GM19397 (cell line): ENCODE measurements around the gene CERS4.
A peak's percentile ranks its signal among the peaks of the same experiment; 100 is the strongest.
"Not testable (repeated sequence)": the region's sequence is repeated elsewhere in the genome, so short reads cannot be mapped to it uniquely, and the experiment has no call there.

Experiments
- ATAC-seq: cut with Tn5 transposase; IDR thresholded peaks from one replicate; pipeline ENCODE4 v1.9.1; 2021; ENCODE audit warnings: mild to moderate bottlenecking, moderate library complexity; ENCODE audit not compliant: unreplicated experiment

CERS4 gene

DNA sequence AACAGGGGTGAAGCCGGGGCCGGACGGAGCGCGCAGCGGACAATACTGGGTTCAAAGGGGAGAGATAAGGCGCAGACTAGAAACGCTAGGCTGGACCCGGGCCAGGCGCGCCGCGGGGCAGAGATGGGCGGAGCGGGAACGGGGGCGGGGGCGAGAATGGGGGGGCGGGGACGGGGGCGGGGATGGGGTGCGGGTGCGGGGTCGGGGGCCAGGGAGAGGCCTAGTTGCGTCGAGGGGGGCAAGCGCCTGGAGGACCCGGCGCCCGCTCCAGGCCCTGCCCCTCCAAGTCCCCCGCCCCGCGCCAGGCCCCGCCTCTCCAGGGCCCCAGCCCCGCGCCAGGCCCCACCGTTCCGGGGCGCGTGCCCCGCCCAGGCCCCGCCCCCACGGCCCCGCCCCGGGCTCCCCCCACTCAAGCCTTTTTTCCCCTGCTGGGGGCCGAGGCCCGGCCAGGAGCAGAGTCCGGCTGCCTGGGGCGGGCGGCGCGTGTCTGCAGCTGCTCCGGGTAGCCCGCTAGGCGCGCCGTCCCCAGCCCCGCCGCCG, at the start of gene CERS4:
Gene CERS4, plus strand, starts transcription at position 449 of the 540 bp plus-strand sequence. CDS start 41,707 bp downstream, outside the sequence.
- ATAC-seq, result peak; percentile 67

GRCh38 chr19:8161135-8161646, 48.0 kb upstream of the CERS4 start:
- ATAC-seq, result no peak

DNA sequence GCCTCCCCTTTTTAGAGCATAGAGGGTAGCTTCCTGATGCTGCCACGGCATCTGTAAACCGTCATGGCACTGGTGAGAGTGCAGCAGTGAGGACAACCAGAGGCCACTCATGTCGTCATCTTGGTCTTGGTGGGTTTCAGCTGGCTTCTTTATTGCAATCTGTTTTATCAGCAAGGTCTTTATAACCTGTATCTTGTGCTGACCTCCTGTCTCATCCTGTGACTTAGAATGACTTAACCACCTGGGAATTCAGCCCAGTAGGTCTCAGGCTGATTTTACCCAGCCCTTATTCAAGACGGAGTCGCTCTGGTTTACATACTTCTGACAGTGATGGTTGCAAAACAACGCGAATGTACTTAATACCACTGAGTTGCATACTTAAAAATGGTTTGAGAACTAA, 45.4 kb upstream of the CERS4 start:
- ATAC-seq, result no peak

DNA sequence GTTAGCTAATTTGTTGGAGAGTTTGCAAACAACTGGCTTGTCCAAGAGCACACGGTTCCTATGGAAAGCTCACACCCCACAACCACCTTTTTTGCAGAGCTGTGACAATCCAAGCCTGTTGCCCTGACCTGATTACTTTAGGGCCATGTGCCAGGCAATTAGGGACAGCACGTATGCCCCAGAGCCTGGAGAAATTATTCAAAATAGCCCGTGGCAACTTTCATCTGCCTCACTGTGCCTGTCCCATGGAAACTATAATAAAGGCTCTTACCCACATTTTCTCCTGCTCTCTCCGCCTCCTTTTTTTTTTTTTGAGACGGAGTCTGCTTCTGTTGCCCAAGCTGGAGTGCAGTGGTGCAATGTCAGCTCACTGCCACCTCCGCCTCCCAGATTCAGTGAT, 41.2 kb upstream of the CERS4 start:
- ATAC-seq, result no peak

- ATAC-seq, result no peak
Measured at GRCh38 chr19:8168537-8168936, 40.6 kb upstream of the CERS4 start.

GRCh38 chr19:8174706-8175105, 34.5 kb upstream of the CERS4 start:
- no peak for ATAC-seq

DNA sequence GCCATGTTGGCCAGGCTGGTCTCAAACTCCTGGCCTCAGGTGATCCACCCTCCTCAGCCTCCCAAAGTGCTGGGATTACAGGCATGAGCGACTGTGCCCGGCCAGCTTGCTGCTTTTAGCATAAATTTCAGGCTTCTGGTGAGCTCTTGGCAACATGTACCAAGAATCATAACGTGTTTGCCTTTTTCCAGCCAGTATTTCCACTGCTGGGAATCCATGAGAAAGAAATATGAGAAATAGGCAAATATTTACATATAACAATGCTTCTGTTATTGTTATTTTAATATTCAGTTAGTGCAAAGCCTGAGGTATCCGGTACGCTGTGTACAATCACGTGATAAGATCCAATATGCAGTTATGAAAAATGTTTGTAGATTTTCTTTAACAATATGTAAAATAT, 29.2 kb upstream of the CERS4 start:
- ATAC-seq, result no peak

DNA sequence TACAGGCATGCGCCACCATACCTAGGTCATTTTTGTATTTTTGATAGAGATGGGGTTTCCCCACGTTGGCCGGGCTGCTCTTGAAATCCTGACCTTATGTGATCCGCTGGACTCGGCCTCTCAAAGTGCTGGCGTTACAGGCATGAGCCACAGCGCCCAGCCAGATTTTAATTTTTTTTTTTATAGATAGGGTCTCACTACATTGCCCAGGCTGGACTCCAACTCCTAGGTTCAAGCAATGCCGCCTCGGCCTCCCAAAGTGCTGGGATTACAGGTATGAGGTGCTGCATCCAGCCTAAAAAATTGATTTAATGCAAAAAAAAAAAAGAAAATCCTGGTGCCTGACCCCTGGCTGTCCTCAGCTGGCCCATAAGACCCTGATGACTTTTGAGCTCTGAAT, 24.9 kb upstream of the CERS4 start:
- no peak for ATAC-seq

DNA sequence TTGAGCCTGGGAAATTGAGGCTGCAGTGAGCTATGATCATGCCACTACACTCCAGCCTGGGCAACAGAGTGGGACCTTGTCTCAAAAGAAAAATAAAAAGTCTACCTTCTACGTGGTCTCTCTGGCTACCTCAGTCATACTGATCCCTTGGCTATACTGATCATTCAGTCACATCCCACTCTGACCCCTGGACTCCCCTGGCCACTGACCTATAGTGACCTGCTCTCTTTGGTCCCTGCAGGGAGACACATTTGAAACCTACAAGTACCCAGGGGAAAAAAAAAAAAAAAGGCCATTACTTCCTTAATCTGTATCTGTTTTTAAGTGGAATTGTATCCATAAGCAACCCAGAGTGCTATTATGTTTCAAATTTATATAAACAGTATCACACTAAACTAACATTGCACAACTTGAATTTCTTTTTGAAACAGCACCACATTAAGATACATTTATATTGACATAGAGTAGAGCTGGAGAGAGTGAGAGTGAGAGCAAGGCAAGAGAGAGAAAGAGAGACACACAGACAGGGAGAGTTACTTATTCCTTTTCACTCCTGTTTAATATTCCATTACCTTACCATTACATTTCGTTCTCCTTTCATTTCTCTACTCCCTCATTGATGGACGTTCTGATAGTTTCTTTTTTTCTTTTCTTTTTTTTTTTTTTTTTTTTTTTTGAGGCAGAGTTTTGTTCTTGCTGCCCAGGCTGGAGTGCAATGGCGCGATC, 23.7 kb upstream of the CERS4 start:
- no peak for ATAC-seq

- no peak for ATAC-seq
Measured at GRCh38 chr19:8192221-8192820, 16.8 kb upstream of the CERS4 start.

- ATAC-seq, result no peak
Measured at GRCh38 chr19:8194528-8195267, 14.5 kb upstream of the CERS4 start.

GRCh38 chr19:8196271-8196927, 12.8 kb upstream of the CERS4 start:
- ATAC-seq, result no peak

DNA sequence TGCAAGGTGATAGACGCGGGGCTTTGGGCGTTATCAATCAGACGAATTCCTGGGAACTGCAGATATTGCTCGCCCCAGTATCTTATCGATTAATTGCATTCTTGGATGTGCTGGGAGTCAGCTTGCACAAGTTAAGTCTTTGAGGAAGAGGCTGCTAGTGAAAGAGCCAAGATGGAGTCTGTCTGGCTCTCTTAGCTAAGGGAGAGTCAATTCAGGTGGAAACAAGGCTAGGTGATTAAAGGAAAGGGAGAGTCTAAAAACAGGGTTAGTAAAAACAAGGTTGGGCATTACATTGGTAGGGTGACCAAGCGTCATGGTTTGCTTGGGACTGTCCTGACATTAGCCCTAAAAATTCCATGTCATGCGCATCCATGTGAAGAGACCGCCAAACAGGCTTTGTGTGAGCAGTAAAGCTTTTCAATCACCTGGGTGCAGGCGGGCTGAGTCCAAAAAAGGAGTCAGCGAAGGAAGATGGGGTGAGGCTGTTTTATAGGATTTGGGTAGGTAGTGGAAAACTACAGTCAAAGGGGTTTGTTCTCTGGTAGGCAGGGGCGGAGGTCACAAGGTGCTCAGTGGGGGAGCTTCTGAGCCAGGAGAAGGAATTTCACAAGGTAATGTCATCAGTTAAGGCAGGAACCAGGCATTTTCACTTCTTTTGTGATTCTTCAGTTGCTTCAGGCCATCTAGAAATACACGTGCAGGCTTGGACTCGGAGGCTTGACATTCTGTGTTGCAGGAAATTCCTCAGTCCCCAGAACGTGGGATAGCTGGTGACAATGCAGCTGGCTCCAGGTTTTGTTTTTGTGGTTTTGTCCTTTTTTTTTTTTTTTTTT, 5.7 kb upstream of the CERS4 start:
- not testable (repeated sequence) for ATAC-seq

GRCh38 chr19:8204961-8205360, 4.2 kb upstream of the CERS4 start:
- no peak for ATAC-seq

GRCh38 chr19:8206147-8207087, 2.8 kb upstream of the CERS4 start:
- no peak for ATAC-seq

DNA sequence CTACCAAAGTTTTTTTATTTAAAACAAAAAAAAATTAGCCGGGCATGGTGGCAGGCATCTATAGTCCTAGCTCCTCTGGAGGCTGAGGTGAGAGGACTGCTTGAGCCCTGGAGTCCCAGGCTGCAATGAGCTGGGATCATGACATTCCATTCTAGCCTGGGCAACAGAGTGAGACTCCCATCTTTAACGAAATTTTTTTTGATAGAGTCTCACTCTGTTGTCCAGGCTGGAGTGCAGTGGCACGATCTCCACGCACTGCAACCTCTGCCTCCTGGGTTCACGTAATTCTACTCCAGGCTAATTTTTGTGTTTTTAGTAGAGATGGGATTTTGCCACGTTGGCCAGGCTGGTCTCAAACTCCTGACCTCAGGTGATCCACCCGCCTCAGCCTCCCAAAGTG, 1.8 kb upstream of the CERS4 start:
- ATAC-seq, result not testable (repeated sequence)

- ATAC-seq, result no peak
Measured at GRCh38 chr19:8208119-8208921, 850 bp upstream of the CERS4 start.
